HUES6 (cell line): ENCODE data around the gene FOXJ1.

Experiments used
- H3K27ac ChIP-seq: 2 replicates; pipeline ENCODE4 v1.7.0; 2013; ENCODE audit warnings: low read depth, mild to moderate bottlenecking, low read length, inconsistent platforms
- H3K27me3 ChIP-seq: 2 replicates; pipeline ENCODE4 v1.6.1; 2013; ENCODE audit warnings: low read length; ENCODE audit not compliant: control insufficient read depth, insufficient read depth
- H3K36me3 ChIP-seq: 2 replicates; pipeline ENCODE4 v1.6.1; 2013; ENCODE audit warnings: low read length; ENCODE audit not compliant: control insufficient read depth, insufficient read depth
- H3K4me1 ChIP-seq: 2 replicates; pipeline ENCODE4 v1.6.1; 2013; ENCODE audit warnings: low read length; ENCODE audit not compliant: control insufficient read depth, insufficient read depth
- H3K4me3 ChIP-seq: 2 replicates; pipeline ENCODE4 v1.5.1; 2013; ENCODE audit warnings: low read depth, low read length
- H3K9ac ChIP-seq: one replicate; pipeline ENCODE4 v1.6.1; 2013; ENCODE audit warnings: mild to moderate bottlenecking, low read length
- H3K9me3 ChIP-seq: 2 replicates; pipeline ENCODE4 v1.6.1; 2013; ENCODE audit warnings: low read depth, low read length; ENCODE audit not compliant: control insufficient read depth, insufficient read depth

The FOXJ1 gene

GRCh38 chr17:76159157-76159556, 18.1 kb upstream of the FOXJ1 start:
- Histone ChIP-seq H3K4me1 (peaks cover 6% of the 10 kb centered on the region; the same call in 1 of the 2 replicates), H3K27ac (no peak overlapping the region), H3K9ac (no peak overlapping the region), H3K9me3 (no peaks in the 10 kb centered on the region), H3K36me3 (no peaks in the 10 kb centered on the region), H3K4me3 (no peak overlapping the region), H3K27me3 (no peaks in the 10 kb centered on the region)

DNA sequence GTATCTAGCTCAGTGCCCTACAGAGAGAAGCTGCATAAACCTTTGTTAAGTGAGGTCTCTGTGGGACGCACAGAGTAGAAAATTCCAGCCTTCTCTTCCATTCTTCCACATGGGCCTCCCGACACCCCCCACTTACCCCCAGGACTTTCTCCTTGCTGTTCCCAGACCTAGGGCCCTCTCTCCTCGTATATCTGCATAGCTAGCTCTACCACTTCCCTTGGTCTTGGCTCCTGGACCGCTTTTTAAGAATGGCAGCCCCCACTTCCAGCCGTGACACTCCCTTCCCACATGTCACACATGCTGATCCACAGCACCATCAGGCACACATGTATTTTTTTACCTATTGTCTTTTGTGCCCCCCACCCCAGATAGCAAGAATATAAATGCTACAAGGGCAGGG, 16.7 kb upstream of the FOXJ1 start:
- no peaks in the 10 kb centered on the region for H3K27me3 ChIP-seq
- H3K27ac ChIP-seq = no peak overlapping the region
- peaks cover 10% of the 10 kb centered on the region for H3K4me1 ChIP-seq
- H3K36me3 ChIP-seq = no peaks in the 10 kb centered on the region
- no peak overlapping the region for H3K4me3 ChIP-seq
- no peaks in the 10 kb centered on the region for H3K9me3 ChIP-seq
- H3K9ac ChIP-seq = no peak overlapping the region

GRCh38 chr17:76156662-76156991, 15.6 kb upstream of the FOXJ1 start:
- no peak overlapping the region for H3K4me3 ChIP-seq
- H3K4me1 ChIP-seq = peaks cover 10% of the 10 kb centered on the region
- no peak overlapping the region for H3K27ac ChIP-seq
- H3K9ac ChIP-seq = no peak overlapping the region
- no peaks in the 10 kb centered on the region for H3K27me3 ChIP-seq
- no peaks in the 10 kb centered on the region for H3K9me3 ChIP-seq
- H3K36me3 ChIP-seq = no peaks in the 10 kb centered on the region

DNA sequence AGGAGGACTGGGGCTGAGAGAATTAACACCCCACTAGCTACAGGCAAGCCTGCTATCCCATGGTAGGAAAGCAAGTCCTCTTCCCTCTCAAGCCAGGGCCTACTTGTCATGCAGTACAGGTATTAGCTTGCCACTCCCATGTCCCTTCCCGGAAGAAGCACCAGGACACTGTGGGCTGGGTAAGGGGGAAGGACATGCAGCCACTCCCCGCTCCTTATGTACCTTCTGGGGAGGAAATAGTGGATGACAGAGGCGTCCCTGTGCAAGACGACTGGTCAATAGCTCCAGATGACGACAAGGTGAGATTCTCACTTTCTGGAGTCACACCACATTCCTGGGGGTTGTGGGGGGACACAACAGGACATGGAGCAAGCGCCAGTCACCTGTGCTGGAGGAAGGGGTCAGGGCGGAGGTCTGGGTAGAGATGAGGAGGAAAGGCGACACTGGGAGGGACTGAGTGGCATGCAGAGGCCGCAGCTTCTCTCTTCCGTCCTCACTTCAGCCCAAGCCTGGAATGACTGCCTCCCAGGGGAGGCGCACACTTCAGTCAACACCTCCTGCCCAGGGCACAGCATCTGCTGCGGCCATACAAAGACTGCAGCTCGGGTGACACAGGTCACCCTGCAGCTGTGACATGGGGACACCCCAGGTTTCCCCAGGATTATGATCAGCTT, 15.1 kb upstream of the FOXJ1 start:
- Histone ChIP-seq H3K4me1 (peaks cover 10% of the 10 kb centered on the region), H3K36me3 (no peaks in the 10 kb centered on the region), H3K4me3 (no peak overlapping the region), H3K27me3 (no peaks in the 10 kb centered on the region), H3K9me3 (no peaks in the 10 kb centered on the region), H3K27ac (no peak overlapping the region), H3K9ac (no peak overlapping the region)

DNA sequence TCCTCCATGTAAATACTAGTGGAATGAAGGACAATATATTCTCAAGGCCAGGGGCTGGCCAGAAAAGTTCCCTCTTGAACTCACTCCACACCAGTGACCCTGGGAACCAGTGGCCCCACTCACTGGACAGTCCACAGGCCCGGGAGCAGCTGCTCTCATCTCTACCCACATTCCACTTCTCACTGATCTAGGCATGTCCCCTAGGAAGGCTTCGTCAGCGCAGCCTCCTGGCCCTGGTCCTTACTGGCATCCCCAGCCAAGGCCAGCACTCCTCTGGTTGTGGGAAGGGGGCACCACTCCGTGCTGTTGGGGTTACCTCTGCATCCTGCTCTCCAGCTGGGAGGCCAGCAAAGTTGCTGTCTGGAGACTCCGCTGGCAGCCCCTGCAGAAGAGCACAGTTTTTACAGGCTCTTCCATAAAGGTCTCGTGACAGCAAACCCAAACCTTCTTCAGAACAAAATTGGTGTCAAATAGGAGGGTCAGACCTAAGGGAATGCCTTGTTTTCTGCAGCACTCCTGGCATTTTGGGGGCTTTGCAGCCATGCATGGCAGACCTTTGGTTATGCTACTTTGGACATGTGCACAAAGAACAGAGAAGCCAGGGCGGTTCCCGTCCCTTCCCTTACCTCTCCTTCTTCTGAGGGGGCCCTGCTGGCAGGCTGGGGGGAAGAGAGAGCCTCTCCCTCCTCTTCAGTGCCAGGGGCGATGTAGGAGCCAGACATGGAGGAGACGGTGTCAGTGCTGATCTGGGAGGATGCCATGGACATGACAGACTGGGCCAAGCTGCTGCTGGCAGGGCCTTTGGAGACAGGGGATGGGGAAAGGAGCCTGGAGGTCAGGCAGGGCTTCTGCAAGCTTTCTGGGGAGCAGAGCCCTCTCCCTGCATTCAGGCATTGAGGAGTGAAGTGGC, 14.1 kb upstream of the FOXJ1 start:
- Histone ChIP-seq H3K4me3 (no peak overlapping the region), H3K9me3 (no peaks in the 10 kb centered on the region), H3K36me3 (no peaks in the 10 kb centered on the region), H3K4me1 (peaks cover 10% of the 10 kb centered on the region), H3K27ac (no peak overlapping the region), H3K27me3 (no peaks in the 10 kb centered on the region), H3K9ac (no peak overlapping the region)

GRCh38 chr17:76154292-76154691, 13.2 kb upstream of the FOXJ1 start:
- Histone ChIP-seq H3K4me3 (no peak overlapping the region), H3K4me1 (peaks cover 10% of the 10 kb centered on the region), H3K27ac (no peak overlapping the region), H3K9me3 (no peaks in the 10 kb centered on the region), H3K27me3 (no peaks in the 10 kb centered on the region), H3K9ac (no peak overlapping the region), H3K36me3 (no peaks in the 10 kb centered on the region)

GRCh38 chr17:76153640-76154039, 12.6 kb upstream of the FOXJ1 start:
- H3K4me3 ChIP-seq = no peak overlapping the region
- no peaks in the 10 kb centered on the region for H3K36me3 ChIP-seq
- no peaks in the 10 kb centered on the region for H3K9me3 ChIP-seq
- H3K27me3 ChIP-seq = no peaks in the 10 kb centered on the region
- no peak overlapping the region for H3K27ac ChIP-seq
- H3K9ac ChIP-seq = no peak overlapping the region
- peaks cover 10% of the 10 kb centered on the region for H3K4me1 ChIP-seq

DNA sequence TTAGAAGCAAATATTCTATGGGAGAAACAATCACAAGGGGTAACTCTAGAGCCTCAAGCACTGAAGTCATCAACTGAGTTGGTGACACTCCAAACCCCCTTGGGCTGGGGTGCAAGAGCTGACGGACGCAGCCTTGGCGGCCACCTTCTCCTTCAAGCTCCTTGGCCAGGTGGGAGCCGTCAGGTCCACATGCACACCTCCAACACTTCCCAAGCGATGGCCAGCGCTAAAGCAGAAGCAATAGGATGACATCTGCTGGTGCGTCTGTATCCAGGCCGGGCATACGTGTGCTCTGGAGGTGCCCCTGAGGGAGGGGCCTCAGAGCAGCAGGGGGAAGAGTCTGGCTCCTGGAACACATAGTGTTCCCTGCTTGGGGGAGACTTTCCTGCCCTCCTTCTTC, 12.2 kb upstream of the FOXJ1 start:
- no peaks in the 10 kb centered on the region for H3K36me3 ChIP-seq
- H3K9me3 ChIP-seq = no peaks in the 10 kb centered on the region
- peaks cover 10% of the 10 kb centered on the region for H3K4me1 ChIP-seq
- H3K27ac ChIP-seq = no peak overlapping the region
- H3K4me3 ChIP-seq = no peak overlapping the region
- no peak overlapping the region for H3K9ac ChIP-seq
- H3K27me3 ChIP-seq = no peaks in the 10 kb centered on the region

GRCh38 chr17:76152591-76152990, 11.5 kb upstream of the FOXJ1 start:
- Histone ChIP-seq H3K27ac (no peak overlapping the region), H3K4me1 (peaks cover 10% of the 10 kb centered on the region), H3K9me3 (no peaks in the 10 kb centered on the region), H3K4me3 (no peak overlapping the region), H3K36me3 (no peaks in the 10 kb centered on the region), H3K27me3 (no peaks in the 10 kb centered on the region), H3K9ac (no peak overlapping the region)

- H3K9ac ChIP-seq = no peak overlapping the region
Observed at GRCh38 chr17:76151896-76152454, 10.9 kb upstream of the FOXJ1 start.

More at GRCh38 chr17:76151896-76152454, 10.9 kb upstream of the FOXJ1 start:
- no peaks in the 10 kb centered on the region for H3K9me3 ChIP-seq
- peaks cover 10% of the 10 kb centered on the region for H3K4me1 ChIP-seq
- no peaks in the 10 kb centered on the region for H3K36me3 ChIP-seq
- H3K27me3 ChIP-seq = no peaks in the 10 kb centered on the region
- H3K27ac ChIP-seq = no peak overlapping the region
- H3K4me3 ChIP-seq = no peak overlapping the region
